ENCODE results near the gene KHK. TPM values are rescaled to one million over a fixed set of nuclear protein-coding genes. Genes with fewer than 3 reads are reported as not detected.

Gene KHK
- total and polyA plus RNA-seq, 9 of the 15 experiments (the other 6 are each of a cell fraction or from before 2014, with no cell fraction given), result 1.5 to 10.7 (median 5.2) TPM

DNA sequence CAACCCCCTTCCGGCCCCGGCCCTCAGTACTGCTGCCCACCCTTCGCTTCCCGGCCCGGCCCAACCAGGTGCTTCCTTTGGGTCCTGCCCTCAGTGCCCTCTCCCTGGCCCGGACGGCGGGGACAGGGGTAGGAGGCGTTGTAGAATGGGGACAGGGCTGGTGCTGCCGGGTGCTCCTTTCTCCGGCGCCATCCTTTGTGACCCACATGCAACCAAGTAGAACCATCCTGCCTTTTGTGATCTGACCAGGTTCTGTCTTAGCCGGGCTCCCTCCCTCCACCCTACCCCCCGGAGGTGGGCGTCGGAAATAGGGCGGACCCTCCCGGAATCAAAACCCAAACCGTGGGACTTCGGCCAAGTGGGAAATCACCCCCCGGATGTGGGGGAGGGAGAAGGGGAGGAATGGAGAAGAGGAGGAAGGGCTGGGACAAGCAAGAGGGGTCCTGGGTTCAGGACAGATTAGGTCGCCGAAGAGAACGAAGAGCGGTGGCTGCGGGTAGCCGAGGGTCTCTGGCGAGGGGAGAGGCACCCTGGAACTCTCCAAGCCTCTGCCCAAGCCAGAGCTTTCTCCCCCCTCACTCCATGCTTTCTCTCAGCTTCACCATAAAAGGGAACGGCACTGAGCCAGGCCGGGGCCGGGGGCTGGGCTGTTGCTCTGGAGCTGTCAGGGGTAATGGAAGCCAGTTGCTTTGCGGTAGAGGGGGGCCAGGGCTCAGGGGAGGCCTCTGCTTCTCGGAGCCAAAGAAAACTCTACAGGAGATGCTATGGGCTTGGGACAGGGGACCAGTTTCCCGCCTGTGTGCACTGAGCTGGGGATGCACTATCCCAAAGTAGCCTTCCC is 14.4 kb upstream of the KHK start (continued):
- TF ChIP-seq AFF4 (CRISPR knock-in tag; IDR thresholded peaks at IDR 0.05) (no peak; the same call in 1 of the 2 replicates), HDGF (IDR thresholded peaks at IDR 0.05) (0 out of 2 replicates have a peak, but pooled peaks have one; percentile 54), MYC (IDR thresholded peaks at IDR 0.05; ENCODE audit: low read depth, low read length) (no peak), MYC (CRISPR knock-in tag; IDR thresholded peaks at IDR 0.05; ENCODE audit: borderline replicate concordance, low read depth) (0 out of 2 replicates have a peak, but pooled peaks have one; percentile 32), E2F3 (CRISPR knock-in tag; IDR thresholded peaks at IDR 0.05) (0 out of 2 replicates have a peak, but pooled peaks have one; percentile 46), ZNF76 (CRISPR knock-in tag; IDR thresholded peaks at IDR 0.05; ENCODE audit: borderline replicate concordance) (0 out of 2 replicates have a peak, but pooled peaks have one; percentile 54), ZNF121 (CRISPR knock-in tag; conservative IDR thresholded peaks at IDR 0.05) (0 out of 2 replicates have a peak, but pooled peaks have one; percentile 6), ZNF57 (CRISPR knock-in tag; IDR thresholded peaks at IDR 0.05) (0 out of 2 replicates have a peak, but pooled peaks have one; percentile 81), E2F1 (CRISPR knock-in tag; IDR thresholded peaks at IDR 0.05) (peak; percentile 8; the same call in 1 of the 2 replicates)
- TF ChIP-seq, protein P1, sequence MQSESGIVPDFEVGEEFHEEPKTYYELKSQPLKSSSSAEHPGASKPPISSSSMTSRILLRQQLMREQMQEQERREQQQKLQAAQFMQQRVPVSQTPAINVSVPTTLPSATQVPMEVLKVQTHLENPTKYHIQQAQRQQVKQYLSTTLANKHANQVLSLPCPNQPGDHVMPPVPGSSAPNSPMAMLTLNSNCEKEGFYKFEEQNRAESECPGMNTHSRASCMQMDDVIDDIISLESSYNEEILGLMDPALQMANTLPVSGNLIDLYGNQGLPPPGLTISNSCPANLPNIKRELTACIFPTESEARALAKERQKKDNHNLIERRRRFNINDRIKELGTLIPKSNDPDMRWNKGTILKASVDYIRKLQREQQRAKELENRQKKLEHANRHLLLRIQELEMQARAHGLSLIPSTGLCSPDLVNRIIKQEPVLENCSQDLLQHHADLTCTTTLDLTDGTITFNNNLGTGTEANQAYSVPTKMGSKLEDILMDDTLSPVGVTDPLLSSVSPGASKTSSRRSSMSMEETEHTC (IDR thresholded peaks at IDR 0.05), result no peak
- TF ChIP-seq, protein P2, sequence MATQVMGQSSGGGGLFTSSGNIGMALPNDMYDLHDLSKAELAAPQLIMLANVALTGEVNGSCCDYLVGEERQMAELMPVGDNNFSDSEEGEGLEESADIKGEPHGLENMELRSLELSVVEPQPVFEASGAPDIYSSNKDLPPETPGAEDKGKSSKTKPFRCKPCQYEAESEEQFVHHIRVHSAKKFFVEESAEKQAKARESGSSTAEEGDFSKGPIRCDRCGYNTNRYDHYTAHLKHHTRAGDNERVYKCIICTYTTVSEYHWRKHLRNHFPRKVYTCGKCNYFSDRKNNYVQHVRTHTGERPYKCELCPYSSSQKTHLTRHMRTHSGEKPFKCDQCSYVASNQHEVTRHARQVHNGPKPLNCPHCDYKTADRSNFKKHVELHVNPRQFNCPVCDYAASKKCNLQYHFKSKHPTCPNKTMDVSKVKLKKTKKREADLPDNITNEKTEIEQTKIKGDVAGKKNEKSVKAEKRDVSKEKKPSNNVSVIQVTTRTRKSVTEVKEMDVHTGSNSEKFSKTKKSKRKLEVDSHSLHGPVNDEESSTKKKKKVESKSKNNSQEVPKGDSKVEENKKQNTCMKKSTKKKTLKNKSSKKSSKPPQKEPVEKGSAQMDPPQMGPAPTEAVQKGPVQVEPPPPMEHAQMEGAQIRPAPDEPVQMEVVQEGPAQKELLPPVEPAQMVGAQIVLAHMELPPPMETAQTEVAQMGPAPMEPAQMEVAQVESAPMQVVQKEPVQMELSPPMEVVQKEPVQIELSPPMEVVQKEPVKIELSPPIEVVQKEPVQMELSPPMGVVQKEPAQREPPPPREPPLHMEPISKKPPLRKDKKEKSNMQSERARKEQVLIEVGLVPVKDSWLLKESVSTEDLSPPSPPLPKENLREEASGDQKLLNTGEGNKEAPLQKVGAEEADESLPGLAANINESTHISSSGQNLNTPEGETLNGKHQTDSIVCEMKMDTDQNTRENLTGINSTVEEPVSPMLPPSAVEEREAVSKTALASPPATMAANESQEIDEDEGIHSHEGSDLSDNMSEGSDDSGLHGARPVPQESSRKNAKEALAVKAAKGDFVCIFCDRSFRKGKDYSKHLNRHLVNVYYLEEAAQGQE (IDR thresholded peaks at IDR 0.05; ENCODE audit: borderline replicate concordance), result no peak
- TF ChIP-seq, protein P2 (CRISPR knock-in tag; IDR thresholded peaks at IDR 0.05; ENCODE audit: low read depth), result peak; percentile 15; the same call in 1 of the 2 replicates
